ENCODE data around the gene MON1A. TPM values are rescaled to one million over a fixed set of nuclear protein-coding genes. Genes with fewer than 3 reads are reported as not detected.

Gene MON1A
- total RNA-seq, 2 experiments from 2014 or later: 11.7 to 12.2 TPM

DNA sequence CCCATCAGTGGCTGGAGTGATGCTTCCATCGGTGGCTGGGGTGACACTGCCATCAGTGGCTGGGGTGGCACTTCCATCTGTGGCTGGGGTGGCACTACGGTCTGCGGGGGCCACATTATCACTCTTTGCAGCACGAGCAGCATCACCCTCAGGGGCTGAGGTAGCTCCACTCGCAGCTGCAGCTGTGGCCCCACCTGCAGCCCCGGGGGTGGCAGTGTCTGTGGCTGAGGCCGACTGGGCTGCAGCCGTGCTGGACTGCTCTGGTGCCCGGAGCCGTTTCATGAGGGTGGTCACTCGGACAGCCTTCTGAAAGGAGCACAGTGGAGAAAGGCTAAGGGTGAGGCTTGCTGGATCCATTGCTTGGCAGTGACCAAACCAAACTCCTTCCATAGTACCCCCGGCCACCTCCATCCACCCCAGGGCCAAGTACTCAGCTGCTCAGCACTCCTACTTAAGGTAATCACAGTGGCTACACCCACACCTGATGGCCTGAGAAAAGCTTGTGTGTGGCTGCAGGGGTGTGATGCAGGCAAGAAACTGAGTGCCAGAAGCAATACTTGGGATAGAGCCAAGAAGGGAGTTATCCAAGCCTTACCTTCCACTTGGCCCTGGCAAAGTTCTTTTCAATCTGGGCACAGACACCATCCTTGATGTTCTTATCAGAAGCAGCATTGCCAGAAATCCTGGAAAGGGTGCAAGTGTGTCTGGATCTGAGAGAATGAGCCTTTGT is 69.9 kb downstream of the MON1A start:
- no peak for DNase-seq
- Mint-ChIP-seq H3K4me1 (peaks cover 9% of the 10 kb centered on the region), H3K27ac (no peak overlapping the region), H3K4me3 (no peak overlapping the region), H3K9me3 (no peaks in the 10 kb centered on the region), H3K36me3 (peaks cover 1% of the 10 kb centered on the region), H3K27me3 (peaks cover under 1% of the 10 kb centered on the region)

Other genes starting within 250 kb of the MON1A start
- gene MST1, start 240.3 kb downstream of the MON1A start, total RNA-seq: 1 to 10 TPM; 6.7 to 8.4 TPM
- 10 to 100 TPM; 32.4 to 35.5 TPM for gene RNF123, start 240.3 kb downstream of the MON1A start, total RNA-seq
- not detected for gene AMIGO3, start 210.1 kb downstream of the MON1A start, total RNA-seq
- 10 to 100 TPM; 43.0 to 43.6 TPM for gene GMPPB, start 205.9 kb downstream of the MON1A start, total RNA-seq
- 10 to 100 TPM; 24.1 to 30.6 TPM for gene IP6K1, start 143.3 kb downstream of the MON1A start, total RNA-seq
- under 1 TPM in 1 of 2 experiments, not detected in 1; 0.37 TPM for gene CDHR4, start 129.9 kb downstream of the MON1A start, total RNA-seq
- gene INKA1, start 126.5 kb downstream of the MON1A start, total RNA-seq: 1 to 10 TPM; 1.2 to 1.5 TPM
- 10 to 100 TPM; 65.1 to 68.0 TPM for gene UBA7, start 115.9 kb downstream of the MON1A start, total RNA-seq
- gene TRAIP, start 73.2 kb downstream of the MON1A start, total RNA-seq: 10 to 100 TPM; 23.0 to 23.6 TPM
- 1 to 10 TPM; 1.6 to 1.7 TPM for gene CAMKV, start 59.9 kb downstream of the MON1A start, total RNA-seq
- gene MST1R, start 25.9 kb downstream of the MON1A start, total RNA-seq: under 1 TPM; 0.74 to 0.76 TPM
- gene RBM6, start 10.3 kb upstream of the MON1A start, total RNA-seq: 10 to 100 TPM; 59.5 to 64.8 TPM
- gene RBM5, start 159.1 kb upstream of the MON1A start, total RNA-seq: 100 to 1,000 TPM in 1 of 2 experiments, 10 to 100 TPM in 1; 99.8 to 102 TPM
- under 1 TPM; 0.10 to 0.28 TPM for gene SEMA3F, start 225.5 kb upstream of the MON1A start, total RNA-seq